Peyer's patch (tissue), 4 donors: ENCODE results near the gene GPC6. TPM values are rescaled to one million over a fixed set of nuclear protein-coding genes. Genes with fewer than 3 reads are reported as not detected.

Experiments
- DNase-seq, 3 donors: peaks; one replicate each; pipeline ENCODE4 v3.0.0-alpha.2; 2017 to 2019
- H3K27ac ChIP-seq, 4 donors: fragments of 200-600 bp; sonication (generic); one replicate each; pipeline ENCODE4 v1.5.1; 2016 to 2019
- H3K27me3 ChIP-seq, 2 donors: fragments of 200-600 bp; sonication (generic); one replicate each; pipeline ENCODE4 v1.5.1; 2019
- H3K36me3 ChIP-seq, 3 donors: fragments of 200-600 bp; sonication (generic); one replicate each; pipeline ENCODE4 v1.5.1; 2016 to 2019
- H3K4me1 ChIP-seq, 4 donors: fragments of 200-600 bp; sonication (generic); one replicate each; pipeline ENCODE4 v1.5.1; 2016 to 2019
- H3K4me3 ChIP-seq, 4 donors: fragments of 200-600 bp; sonication (generic); 1 replicate in 3 of 4; 2 replicates in 1 of 4; pipeline ENCODE4 v1.5.1; 2016 to 2019; ENCODE audit warnings: mild to moderate bottlenecking in 1 of 4
- H3K9me3 ChIP-seq, 4 donors: fragments of 200-600 bp; sonication (generic); one replicate each; pipeline ENCODE4 v1.5.1; 2016 to 2019; ENCODE audit warnings: mild to moderate bottlenecking in 1 of 4
- POLR2A ChIP-seq, 2 donors: fragments of 450-650 bp; IDR thresholded peaks; one replicate each; pipeline ENCODE4 v1.5.1; 2017; ENCODE audit warnings: antibody characterized with exemption in 2 of 2, mild to moderate bottlenecking in 2 of 2, moderate library complexity in 2 of 2
- total RNA-seq, 4 donors: library from RNA; depleted of rRNA; stranded (reverse); fragments of >200 nt; gene quantifications; one replicate each; pipeline ENCODE4 v1.1.0, GENCODE V29; 2016
- TF ChIP-seq, protein P1 (sequence below), 6 experiments: fragments of 450-650 bp in 4 of 6; fragments of 200-600 bp in 2 of 6; sonication (generic) in 1 of 6; IDR thresholded peaks; one replicate each; pipeline ENCODE4 v1.5.1; 2017 to 2019; ENCODE audit warnings: antibody characterized with exemption in 6 of 6, mild to moderate bottlenecking in 3 of 6, moderate library complexity in 1 of 6

The GPC6 gene
- total RNA-seq, 4 donors from 2014 or later = 1.6 to 13.2 (median 2.6) TPM

DNA sequence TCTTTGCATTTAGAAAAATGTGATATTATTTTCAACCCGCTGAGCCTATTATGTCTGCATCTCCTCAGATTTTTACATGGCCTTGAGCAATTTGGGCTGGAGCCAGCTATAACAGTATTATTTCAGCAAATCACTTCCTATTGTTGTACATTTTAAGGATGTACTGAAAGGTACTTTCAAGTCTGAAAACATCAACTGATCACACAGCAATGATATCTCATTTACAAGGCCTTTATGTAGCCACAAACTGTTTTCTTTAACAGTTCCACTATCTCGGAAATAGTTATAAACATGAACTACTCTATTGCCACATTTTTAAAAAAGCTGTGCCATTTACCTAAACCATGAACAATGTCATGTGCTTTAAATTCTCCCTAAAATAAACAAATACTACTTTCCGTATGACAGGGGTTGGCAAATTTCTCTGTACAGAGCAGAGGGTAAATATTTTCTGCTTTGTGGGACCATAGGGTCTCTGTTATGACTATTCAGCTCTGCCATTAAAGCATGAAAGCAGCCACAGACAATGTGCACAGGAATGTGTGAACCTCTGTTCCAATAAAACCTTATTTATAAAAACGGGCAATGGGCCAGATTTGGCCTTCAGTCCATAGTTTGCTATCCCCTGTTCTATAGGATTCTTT, 560.4 kb downstream of the GPC6 start:
- H3K4me3 ChIP-seq = no peak overlapping the region
- H3K4me1 ChIP-seq = no peaks in the 10 kb centered on the region
- no peaks in the 10 kb centered on the region for H3K9me3 ChIP-seq
- TF ChIP-seq, protein P1, sequence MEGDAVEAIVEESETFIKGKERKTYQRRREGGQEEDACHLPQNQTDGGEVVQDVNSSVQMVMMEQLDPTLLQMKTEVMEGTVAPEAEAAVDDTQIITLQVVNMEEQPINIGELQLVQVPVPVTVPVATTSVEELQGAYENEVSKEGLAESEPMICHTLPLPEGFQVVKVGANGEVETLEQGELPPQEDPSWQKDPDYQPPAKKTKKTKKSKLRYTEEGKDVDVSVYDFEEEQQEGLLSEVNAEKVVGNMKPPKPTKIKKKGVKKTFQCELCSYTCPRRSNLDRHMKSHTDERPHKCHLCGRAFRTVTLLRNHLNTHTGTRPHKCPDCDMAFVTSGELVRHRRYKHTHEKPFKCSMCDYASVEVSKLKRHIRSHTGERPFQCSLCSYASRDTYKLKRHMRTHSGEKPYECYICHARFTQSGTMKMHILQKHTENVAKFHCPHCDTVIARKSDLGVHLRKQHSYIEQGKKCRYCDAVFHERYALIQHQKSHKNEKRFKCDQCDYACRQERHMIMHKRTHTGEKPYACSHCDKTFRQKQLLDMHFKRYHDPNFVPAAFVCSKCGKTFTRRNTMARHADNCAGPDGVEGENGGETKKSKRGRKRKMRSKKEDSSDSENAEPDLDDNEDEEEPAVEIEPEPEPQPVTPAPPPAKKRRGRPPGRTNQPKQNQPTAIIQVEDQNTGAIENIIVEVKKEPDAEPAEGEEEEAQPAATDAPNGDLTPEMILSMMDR (IDR thresholded peaks at IDR 0.05) = no peak
- no peak for TF ChIP-seq POLR2A (IDR thresholded peaks at IDR 0.05)
- H3K27ac ChIP-seq = no peak overlapping the region
- no peak for DNase-seq
- no peaks in the 10 kb centered on the region for H3K27me3 ChIP-seq
- no peaks in the 10 kb centered on the region for H3K36me3 ChIP-seq

GRCh38 chr13:93788456-93788855, 561.8 kb downstream of the GPC6 start:
- no peak for TF ChIP-seq POLR2A (IDR thresholded peaks at IDR 0.05)
- TF ChIP-seq, protein P1 (IDR thresholded peaks at IDR 0.05) = no peak
- no peaks in the 10 kb centered on the region for H3K9me3 ChIP-seq
- H3K27ac ChIP-seq = no peak overlapping the region
- H3K27me3 ChIP-seq = no peaks in the 10 kb centered on the region
- no peak overlapping the region for H3K4me3 ChIP-seq
- DNase-seq = no peak
- no peaks in the 10 kb centered on the region for H3K4me1 ChIP-seq
- H3K36me3 ChIP-seq = no peaks in the 10 kb centered on the region

DNA sequence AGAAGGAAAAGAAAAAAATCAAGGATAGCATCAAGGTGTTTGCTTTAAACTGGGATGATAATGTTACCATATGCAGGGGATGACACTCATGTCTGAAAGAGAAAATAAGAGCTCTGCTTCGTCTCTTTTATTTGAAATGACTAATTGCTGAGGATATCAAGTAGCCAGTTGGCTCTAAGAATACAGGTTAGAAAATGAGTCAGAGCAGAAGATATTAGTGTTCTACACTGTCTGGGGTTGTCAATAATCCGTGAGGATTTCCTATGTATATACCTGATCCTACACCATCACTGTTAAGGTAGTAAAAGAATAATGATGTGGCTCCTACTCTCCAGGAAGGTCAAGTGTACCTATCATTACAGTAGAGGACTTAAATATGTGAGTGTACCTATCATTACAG, 562.5 kb downstream of the GPC6 start:
- Histone ChIP-seq H3K9me3 (no peaks in the 10 kb centered on the region), H3K4me3 (no peak overlapping the region), H3K36me3 (no peaks in the 10 kb centered on the region), H3K27ac (no peak overlapping the region), H3K27me3 (no peaks in the 10 kb centered on the region), H3K4me1 (no peaks in the 10 kb centered on the region)
- TF ChIP-seq, protein P1 (IDR thresholded peaks at IDR 0.05) = no peak
- DNase-seq = no peak

DNA sequence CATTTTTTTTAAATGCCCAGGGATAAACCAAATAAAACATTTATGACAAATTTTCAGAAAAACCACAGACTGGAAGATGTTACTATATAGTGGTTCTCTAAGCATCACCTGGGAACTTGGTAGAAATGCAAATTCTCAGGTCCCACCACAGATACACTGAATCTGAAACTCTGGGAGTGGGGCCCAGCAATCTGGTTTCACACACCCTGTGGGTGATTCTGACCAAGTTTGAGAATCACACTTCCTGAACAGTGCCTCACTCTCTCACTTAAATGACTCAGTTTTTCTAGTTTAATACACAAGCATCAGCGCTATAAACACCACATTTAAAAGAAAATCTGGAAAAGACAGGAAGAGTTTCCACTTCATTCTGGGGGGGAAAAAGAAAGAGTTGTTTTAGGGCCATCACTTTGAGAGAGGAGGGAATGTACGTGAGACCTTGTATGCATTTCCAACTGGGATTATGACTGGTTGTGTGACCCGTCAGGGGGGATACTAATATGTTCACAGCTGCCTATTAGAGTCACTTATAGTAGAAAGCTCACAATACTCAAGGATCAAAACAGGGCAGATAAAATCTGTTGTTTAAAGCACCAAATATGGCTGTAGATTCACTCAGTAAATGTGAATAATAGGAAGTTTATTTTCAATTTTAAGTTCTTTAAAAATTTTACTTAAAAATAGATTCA, 567.7 kb downstream of the GPC6 start:
- Histone ChIP-seq H3K4me1 (no peaks in the 10 kb centered on the region), H3K4me3 (no peak overlapping the region), H3K27me3 (no peaks in the 10 kb centered on the region), H3K27ac (no peak overlapping the region), H3K9me3 (no peaks in the 10 kb centered on the region), H3K36me3 (no peaks in the 10 kb centered on the region)
- TF ChIP-seq, protein P1 (IDR thresholded peaks at IDR 0.05) = no peak
- TF ChIP-seq POLR2A (IDR thresholded peaks at IDR 0.05) = no peak
- no peak for DNase-seq

DNA sequence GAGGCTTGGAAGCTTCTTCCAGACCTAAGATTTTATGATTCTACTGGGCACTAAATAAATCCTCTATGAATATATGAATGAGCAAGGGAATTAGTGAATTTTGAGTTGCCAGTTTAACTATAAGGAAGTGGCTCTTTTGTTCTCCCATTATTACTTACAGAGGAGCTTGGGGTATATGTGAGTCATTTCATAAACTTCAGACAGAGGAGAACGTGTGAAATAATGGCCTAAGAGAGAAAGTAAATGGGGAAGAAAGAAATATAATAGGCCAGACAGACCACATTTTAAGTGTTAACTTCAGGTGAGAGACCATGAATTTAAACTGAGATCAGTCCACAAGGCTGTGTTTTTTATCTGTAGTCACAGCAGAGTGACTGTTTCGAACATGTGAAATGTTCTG, 570.9 kb downstream of the GPC6 start:
- Histone ChIP-seq H3K9me3 (no peaks in the 10 kb centered on the region), H3K4me1 (no peaks in the 10 kb centered on the region), H3K27me3 (no peaks in the 10 kb centered on the region), H3K4me3 (no peak overlapping the region), H3K27ac (no peak overlapping the region), H3K36me3 (no peaks in the 10 kb centered on the region)
- DNase-seq = no peak
- TF ChIP-seq, protein P1 (IDR thresholded peaks at IDR 0.05) = no peak
- no peak for TF ChIP-seq POLR2A (IDR thresholded peaks at IDR 0.05)
